ENCODE results near the gene ENOX2.

ENOX2 gene

DNA sequence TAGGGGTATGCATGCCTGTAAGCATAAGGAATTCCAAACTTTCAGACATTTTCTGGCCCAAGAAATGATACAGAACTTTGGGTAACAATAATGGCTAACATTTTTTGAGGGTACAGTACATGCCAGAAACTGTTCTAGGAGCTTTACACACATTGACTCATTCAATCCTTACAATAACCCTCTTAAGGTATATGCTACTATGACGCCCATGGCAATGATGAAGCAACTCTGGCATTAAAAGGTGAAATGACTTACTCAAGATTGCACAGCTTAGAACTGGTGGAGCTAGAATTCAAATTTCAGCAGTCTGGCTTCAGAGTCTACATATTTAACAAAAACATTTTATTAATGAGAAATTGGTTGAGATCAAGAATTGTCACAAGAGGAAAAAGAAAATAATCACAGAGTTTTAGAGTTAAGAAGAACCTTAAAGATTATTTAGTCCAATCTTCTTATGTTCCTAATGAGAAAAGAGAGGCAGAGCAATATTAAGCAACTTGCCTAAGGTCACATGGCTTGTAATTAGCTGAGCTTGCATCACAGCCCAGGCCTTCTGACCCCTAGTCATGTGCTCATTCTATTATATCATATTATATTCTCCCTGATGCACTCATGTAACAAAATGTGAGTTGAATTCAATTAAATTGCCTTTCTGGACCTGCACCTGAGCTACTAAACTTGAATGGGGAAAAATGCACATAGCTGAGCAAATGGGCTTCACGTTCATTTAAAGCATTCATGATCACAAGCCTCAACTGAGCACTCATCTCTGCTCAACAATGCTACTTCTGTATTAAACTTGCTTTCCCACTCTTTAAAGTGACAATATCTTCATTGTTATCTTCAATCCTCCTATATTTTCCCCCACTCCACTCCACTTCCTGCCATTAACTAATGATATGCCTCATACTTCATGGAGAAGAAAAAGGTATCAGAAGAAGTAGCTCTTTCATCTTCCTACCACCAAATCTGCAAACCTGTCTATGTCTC lies 73.2 kb downstream of the ENOX2 start:
- no peaks in the 10 kb centered on the region for H4K20me1 ChIP-seq (ENCODE audit: insufficient read depth, low read length, poor library complexity, severe bottlenecking)
- no peaks in the 10 kb centered on the region for H3K9me2 ChIP-seq (replicated peaks; ENCODE audit: low read depth, low read length)
- no peak overlapping the region for H3K9ac ChIP-seq (ENCODE audit: low read depth, low read length, poor library complexity, severe bottlenecking)
- no peaks in the 10 kb centered on the region for H3K9me3 ChIP-seq (ENCODE audit: insufficient read depth, low read depth, low read length)
- no peaks in the 10 kb centered on the region for H3F3A ChIP-seq (ENCODE audit: low read depth)
- no peaks in the 10 kb centered on the region for H3K36me3 ChIP-seq (ENCODE audit: insufficient read depth, low read length)
- no peak overlapping the region for H3K4me3 ChIP-seq (ENCODE audit: low read length, poor library complexity, severe bottlenecking)
- no peak overlapping the region for H3K4me2 ChIP-seq (ENCODE audit: low read depth, low read length, poor library complexity, severe bottlenecking)
- TF ChIP-seq, protein P1, sequence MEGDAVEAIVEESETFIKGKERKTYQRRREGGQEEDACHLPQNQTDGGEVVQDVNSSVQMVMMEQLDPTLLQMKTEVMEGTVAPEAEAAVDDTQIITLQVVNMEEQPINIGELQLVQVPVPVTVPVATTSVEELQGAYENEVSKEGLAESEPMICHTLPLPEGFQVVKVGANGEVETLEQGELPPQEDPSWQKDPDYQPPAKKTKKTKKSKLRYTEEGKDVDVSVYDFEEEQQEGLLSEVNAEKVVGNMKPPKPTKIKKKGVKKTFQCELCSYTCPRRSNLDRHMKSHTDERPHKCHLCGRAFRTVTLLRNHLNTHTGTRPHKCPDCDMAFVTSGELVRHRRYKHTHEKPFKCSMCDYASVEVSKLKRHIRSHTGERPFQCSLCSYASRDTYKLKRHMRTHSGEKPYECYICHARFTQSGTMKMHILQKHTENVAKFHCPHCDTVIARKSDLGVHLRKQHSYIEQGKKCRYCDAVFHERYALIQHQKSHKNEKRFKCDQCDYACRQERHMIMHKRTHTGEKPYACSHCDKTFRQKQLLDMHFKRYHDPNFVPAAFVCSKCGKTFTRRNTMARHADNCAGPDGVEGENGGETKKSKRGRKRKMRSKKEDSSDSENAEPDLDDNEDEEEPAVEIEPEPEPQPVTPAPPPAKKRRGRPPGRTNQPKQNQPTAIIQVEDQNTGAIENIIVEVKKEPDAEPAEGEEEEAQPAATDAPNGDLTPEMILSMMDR (conservative IDR thresholded peaks at IDR 0.05; ENCODE audit: low read length) = no peak
- no peak for TF ChIP-seq EZH2phosphoT487 (IDR thresholded peaks at IDR 0.05; ENCODE audit: borderline replicate concordance)
- no peaks in the 10 kb centered on the region for H3K4me1 ChIP-seq (ENCODE audit: insufficient read depth, low read length, poor library complexity, severe bottlenecking)
- H3K27me3 ChIP-seq (ENCODE audit: insufficient read depth, low read length, poor library complexity, severe bottlenecking) = no peaks in the 10 kb centered on the region
- no peak overlapping the region for H2AFZ ChIP-seq (ENCODE audit: low read length)
- no peaks in the 10 kb centered on the region for H3K79me2 ChIP-seq (ENCODE audit: insufficient read depth, low read length)

DNA sequence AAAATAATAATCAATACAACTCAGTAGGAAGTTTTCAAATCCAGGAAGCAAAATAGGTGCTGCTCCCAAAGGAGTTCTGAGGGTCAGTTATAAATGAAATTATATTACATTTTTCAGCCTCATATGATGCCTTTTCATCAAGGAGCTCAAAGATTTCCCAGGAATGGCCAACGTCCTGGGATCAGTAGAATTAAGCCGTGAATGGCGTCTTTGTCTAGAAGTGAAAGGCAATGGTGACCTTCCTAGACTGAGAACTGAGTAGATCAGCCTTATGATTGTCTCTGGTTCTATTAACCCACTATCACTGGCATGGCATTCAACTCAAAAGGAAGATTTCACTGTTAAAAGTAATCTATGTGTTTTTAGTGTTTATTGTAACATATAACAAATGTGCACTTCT lies 74.4 kb downstream of the ENOX2 start:
- Histone ChIP-seq H3K4me1 (ENCODE audit: insufficient read depth, low read length, poor library complexity, severe bottlenecking) (no peaks in the 10 kb centered on the region), H3K36me3 (ENCODE audit: insufficient read depth, low read length) (no peaks in the 10 kb centered on the region), H3K27me3 (ENCODE audit: insufficient read depth, low read length, poor library complexity, severe bottlenecking) (no peaks in the 10 kb centered on the region), H3K79me2 (ENCODE audit: insufficient read depth, low read length) (no peaks in the 10 kb centered on the region), H2AFZ (ENCODE audit: low read length) (no peak overlapping the region), H3K4me2 (ENCODE audit: low read depth, low read length, poor library complexity, severe bottlenecking) (no peak overlapping the region), H3F3A (ENCODE audit: low read depth) (no peaks in the 10 kb centered on the region), H3K9me3 (ENCODE audit: insufficient read depth, low read depth, low read length) (no peaks in the 10 kb centered on the region), H3K4me3 (ENCODE audit: low read length, poor library complexity, severe bottlenecking) (no peak overlapping the region), H4K20me1 (ENCODE audit: insufficient read depth, low read length, poor library complexity, severe bottlenecking) (no peaks in the 10 kb centered on the region), H3K9ac (ENCODE audit: low read depth, low read length, poor library complexity, severe bottlenecking) (no peak overlapping the region), H3K9me2 (replicated peaks; ENCODE audit: low read depth, low read length) (no peaks in the 10 kb centered on the region)
- no peak for TF ChIP-seq EZH2phosphoT487 (IDR thresholded peaks at IDR 0.05; ENCODE audit: borderline replicate concordance)
- TF ChIP-seq, protein P1 (conservative IDR thresholded peaks at IDR 0.05; ENCODE audit: low read length) = no peak

DNA sequence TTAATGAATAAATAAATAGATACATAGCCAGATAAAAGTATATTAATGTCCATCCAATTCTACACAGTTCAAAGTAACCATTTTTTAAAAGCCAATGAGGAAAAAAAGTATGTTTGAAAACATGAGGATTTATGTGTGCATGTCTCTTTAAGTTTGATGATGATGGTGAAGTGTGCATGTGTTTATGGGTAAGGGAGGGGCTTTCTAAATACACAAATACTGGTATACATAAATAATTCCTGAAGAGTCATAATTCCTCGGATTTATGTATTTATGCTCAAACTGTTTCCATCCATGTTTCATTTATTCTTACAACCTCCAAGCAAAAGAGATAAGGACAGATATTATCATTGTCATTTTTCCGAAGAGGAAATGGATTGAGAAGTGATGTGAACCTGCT lies 75.4 kb downstream of the ENOX2 start:
- no peaks in the 10 kb centered on the region for H3K4me1 ChIP-seq (ENCODE audit: insufficient read depth, low read length, poor library complexity, severe bottlenecking)
- no peak overlapping the region for H3K4me2 ChIP-seq (ENCODE audit: low read depth, low read length, poor library complexity, severe bottlenecking)
- H3K9me3 ChIP-seq (ENCODE audit: insufficient read depth, low read depth, low read length) = no peaks in the 10 kb centered on the region
- no peaks in the 10 kb centered on the region for H4K20me1 ChIP-seq (ENCODE audit: insufficient read depth, low read length, poor library complexity, severe bottlenecking)
- H2AFZ ChIP-seq (ENCODE audit: low read length) = no peak overlapping the region
- H3F3A ChIP-seq (ENCODE audit: low read depth) = no peaks in the 10 kb centered on the region
- no peaks in the 10 kb centered on the region for H3K9me2 ChIP-seq (replicated peaks; ENCODE audit: low read depth, low read length)
- no peaks in the 10 kb centered on the region for H3K79me2 ChIP-seq (ENCODE audit: insufficient read depth, low read length)
- H3K4me3 ChIP-seq (ENCODE audit: low read length, poor library complexity, severe bottlenecking) = no peak overlapping the region
- H3K27me3 ChIP-seq (ENCODE audit: insufficient read depth, low read length, poor library complexity, severe bottlenecking) = no peaks in the 10 kb centered on the region
- no peak overlapping the region for H3K9ac ChIP-seq (ENCODE audit: low read depth, low read length, poor library complexity, severe bottlenecking)
- no peaks in the 10 kb centered on the region for H3K36me3 ChIP-seq (ENCODE audit: insufficient read depth, low read length)
- TF ChIP-seq, protein P1 (conservative IDR thresholded peaks at IDR 0.05; ENCODE audit: low read length) = no peak
- TF ChIP-seq EZH2phosphoT487 (IDR thresholded peaks at IDR 0.05; ENCODE audit: borderline replicate concordance) = no peak
